ENCODE results near the gene PHKA1. TPM values are rescaled to one million over a fixed set of nuclear protein-coding genes. Genes with fewer than 3 reads are reported as not detected.

The PHKA1 gene
- total RNA-seq, 2 experiments from 2014 or later: 0.09 TPM; not detected in 1

DNA sequence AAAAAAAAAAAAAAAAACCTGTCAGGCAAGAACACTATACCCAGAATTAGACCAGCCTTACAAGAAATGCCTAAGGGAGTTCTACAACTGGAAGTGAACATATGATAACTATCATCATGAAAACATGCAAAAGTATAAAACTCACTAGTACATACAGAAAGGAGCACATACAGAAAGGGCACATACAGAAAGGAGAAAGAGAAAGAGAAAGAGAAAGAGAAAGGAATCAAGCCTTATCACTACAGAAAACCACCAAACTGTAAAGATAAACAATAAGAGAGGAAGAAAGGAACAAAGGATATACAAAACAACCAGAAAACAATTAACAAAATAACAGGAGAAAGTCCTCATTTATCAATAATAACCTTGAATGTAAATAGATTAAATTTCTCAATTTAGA, 50.4 kb downstream of the PHKA1 start:
- Histone ChIP-seq H2AFZ (ENCODE audit: low read length) (no peak overlapping the region), H4K20me1 (ENCODE audit: insufficient read depth, low read length) (no peaks in the 10 kb centered on the region), H3K27ac (ENCODE audit: low read depth, low read length, poor library complexity, severe bottlenecking) (no peak overlapping the region), H3K4me2 (ENCODE audit: low read length) (no peak overlapping the region), H3K79me2 (ENCODE audit: insufficient read depth, low read depth, low read length) (no peaks in the 10 kb centered on the region), H3K4me1 (ENCODE audit: insufficient read depth, low read length, poor library complexity, severe bottlenecking) (no peaks in the 10 kb centered on the region), H3K36me3 (ENCODE audit: insufficient read depth, low read length) (no peaks in the 10 kb centered on the region), H3K9me3 (ENCODE audit: low read length) (no peaks in the 10 kb centered on the region), H3K4me3 (ENCODE audit: low read depth, low read length, poor library complexity, severe bottlenecking) (no peak overlapping the region), H3K9me2 (ENCODE audit: insufficient read depth, low read length) (no peaks in the 10 kb centered on the region)
- ChIA-PET CTCF (ENCODE audit: unreplicated experiment) (no interaction called here), POLR2A (no interaction called here)
- intact Hi-C loops (cut with micrococcal nuclease; ENCODE audit: unreplicated experiment): no loop called here
- no TSS peak for BruUV-seq (replicated peaks)
- TF ChIP-seq, protein P1, sequence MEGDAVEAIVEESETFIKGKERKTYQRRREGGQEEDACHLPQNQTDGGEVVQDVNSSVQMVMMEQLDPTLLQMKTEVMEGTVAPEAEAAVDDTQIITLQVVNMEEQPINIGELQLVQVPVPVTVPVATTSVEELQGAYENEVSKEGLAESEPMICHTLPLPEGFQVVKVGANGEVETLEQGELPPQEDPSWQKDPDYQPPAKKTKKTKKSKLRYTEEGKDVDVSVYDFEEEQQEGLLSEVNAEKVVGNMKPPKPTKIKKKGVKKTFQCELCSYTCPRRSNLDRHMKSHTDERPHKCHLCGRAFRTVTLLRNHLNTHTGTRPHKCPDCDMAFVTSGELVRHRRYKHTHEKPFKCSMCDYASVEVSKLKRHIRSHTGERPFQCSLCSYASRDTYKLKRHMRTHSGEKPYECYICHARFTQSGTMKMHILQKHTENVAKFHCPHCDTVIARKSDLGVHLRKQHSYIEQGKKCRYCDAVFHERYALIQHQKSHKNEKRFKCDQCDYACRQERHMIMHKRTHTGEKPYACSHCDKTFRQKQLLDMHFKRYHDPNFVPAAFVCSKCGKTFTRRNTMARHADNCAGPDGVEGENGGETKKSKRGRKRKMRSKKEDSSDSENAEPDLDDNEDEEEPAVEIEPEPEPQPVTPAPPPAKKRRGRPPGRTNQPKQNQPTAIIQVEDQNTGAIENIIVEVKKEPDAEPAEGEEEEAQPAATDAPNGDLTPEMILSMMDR (conservative IDR thresholded peaks at IDR 0.05; ENCODE audit: low read length): no peak
- TF ChIP-seq EZH2phosphoT487 (IDR thresholded peaks at IDR 0.05; ENCODE audit: borderline replicate concordance, low read depth, low read length): no peak
- no peak for DNase-seq (ENCODE audit: low spot score)

DNA sequence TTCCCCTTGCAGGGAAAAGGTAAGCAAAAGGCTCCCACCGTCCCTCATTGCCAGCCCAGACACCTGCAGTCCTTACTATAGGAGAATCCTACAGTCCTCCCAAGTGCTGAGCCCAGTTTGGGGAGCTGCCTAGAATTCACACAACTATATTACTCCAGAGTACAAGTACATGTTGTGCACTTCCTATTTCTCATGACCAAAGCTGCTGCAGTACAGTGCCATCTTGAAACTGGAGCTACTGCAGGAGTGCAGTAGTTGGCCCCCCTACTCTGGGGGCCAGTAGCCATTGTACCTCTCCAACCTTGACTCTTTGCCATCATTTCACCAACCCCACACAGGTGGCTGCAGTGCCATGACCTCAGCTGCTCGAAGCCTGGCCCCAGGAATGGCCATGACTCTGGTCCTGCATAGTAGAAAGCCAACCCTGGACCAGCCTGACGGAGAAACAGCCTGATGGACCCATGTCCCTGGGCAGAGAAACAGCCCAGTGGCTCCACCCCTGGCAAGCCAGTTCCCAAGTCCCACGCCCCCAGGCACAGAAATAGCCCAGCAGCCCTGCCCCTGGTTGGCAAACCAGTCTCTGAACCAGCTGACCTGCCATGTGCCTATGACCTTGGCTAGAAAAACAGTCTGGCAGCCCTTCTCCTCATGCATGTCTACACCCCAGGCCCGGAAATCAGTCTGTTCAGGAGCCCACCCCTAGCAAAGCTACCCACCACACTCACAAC, 51.9 kb downstream of the PHKA1 start:
- ChIA-PET POLR2A (no interaction called here), CTCF (ENCODE audit: unreplicated experiment) (no interaction called here)
- H3K79me2 ChIP-seq (ENCODE audit: insufficient read depth, low read depth, low read length): no peaks in the 10 kb centered on the region
- TF ChIP-seq EZH2phosphoT487 (IDR thresholded peaks at IDR 0.05; ENCODE audit: borderline replicate concordance, low read depth, low read length): no peak
- no peaks in the 10 kb centered on the region for H3K9me3 ChIP-seq (ENCODE audit: low read length)
- H3K4me3 ChIP-seq (ENCODE audit: low read depth, low read length, poor library complexity, severe bottlenecking): no peak overlapping the region
- no peak overlapping the region for H3K27ac ChIP-seq (ENCODE audit: low read depth, low read length, poor library complexity, severe bottlenecking)
- no peak for DNase-seq (ENCODE audit: low spot score)
- intact Hi-C loops (cut with micrococcal nuclease; ENCODE audit: unreplicated experiment): no loop called here
- no peak overlapping the region for H3K4me2 ChIP-seq (ENCODE audit: low read length)
- no TSS peak for BruUV-seq (replicated peaks)
- H4K20me1 ChIP-seq (ENCODE audit: insufficient read depth, low read length): no peaks in the 10 kb centered on the region
- H3K36me3 ChIP-seq (ENCODE audit: insufficient read depth, low read length): no peaks in the 10 kb centered on the region
- no peaks in the 10 kb centered on the region for H3K9me2 ChIP-seq (ENCODE audit: insufficient read depth, low read length)
- no peak overlapping the region for H2AFZ ChIP-seq (ENCODE audit: low read length)
- no peaks in the 10 kb centered on the region for H3K4me1 ChIP-seq (ENCODE audit: insufficient read depth, low read length, poor library complexity, severe bottlenecking)

DNA sequence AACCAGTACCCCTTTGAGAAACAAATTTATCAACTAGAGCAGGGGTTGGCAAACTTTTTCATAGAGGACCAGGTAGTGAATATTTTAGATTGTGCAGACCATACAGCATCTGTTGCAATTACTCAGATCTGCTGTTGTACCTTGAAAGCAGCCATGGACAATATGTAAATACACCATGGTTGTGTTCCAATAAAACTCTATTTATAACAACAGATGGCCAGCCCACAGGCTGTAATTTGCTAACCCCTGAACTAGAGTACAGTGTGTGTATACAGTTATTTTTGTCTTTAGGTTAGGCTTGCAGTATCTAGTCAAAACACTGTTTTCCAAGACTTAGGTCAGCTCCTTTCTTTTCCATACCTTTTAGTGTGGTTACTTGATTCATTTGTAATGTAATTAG, 54.4 kb downstream of the PHKA1 start:
- CTCF ChIA-PET (ENCODE audit: unreplicated experiment): no interaction called here
- no peaks in the 10 kb centered on the region for H3K79me2 ChIP-seq (ENCODE audit: insufficient read depth, low read depth, low read length)
- no peaks in the 10 kb centered on the region for H4K20me1 ChIP-seq (ENCODE audit: insufficient read depth, low read length)
- H2AFZ ChIP-seq (ENCODE audit: low read length): no peak overlapping the region
- H3K9me3 ChIP-seq (ENCODE audit: low read length): no peaks in the 10 kb centered on the region
- H3K4me3 ChIP-seq (ENCODE audit: low read depth, low read length, poor library complexity, severe bottlenecking): no peak overlapping the region
- no peak for DNase-seq (ENCODE audit: low spot score)
- H3K4me1 ChIP-seq (ENCODE audit: insufficient read depth, low read length, poor library complexity, severe bottlenecking): no peaks in the 10 kb centered on the region
- BruUV-seq (replicated peaks): no TSS peak
- no peak for TF ChIP-seq EZH2phosphoT487 (IDR thresholded peaks at IDR 0.05; ENCODE audit: borderline replicate concordance, low read depth, low read length)
- TF ChIP-seq, protein P1 (conservative IDR thresholded peaks at IDR 0.05; ENCODE audit: low read length): no peak
- intact Hi-C loops (cut with micrococcal nuclease; ENCODE audit: unreplicated experiment): no loop called here
- no peaks in the 10 kb centered on the region for H3K36me3 ChIP-seq (ENCODE audit: insufficient read depth, low read length)
- POLR2A ChIA-PET: no interaction called here
- H3K9me2 ChIP-seq (ENCODE audit: insufficient read depth, low read length): no peaks in the 10 kb centered on the region
- H3K4me2 ChIP-seq (ENCODE audit: low read length): no peak overlapping the region
- H3K27ac ChIP-seq (ENCODE audit: low read depth, low read length, poor library complexity, severe bottlenecking): no peak overlapping the region
